GM21576 (cell line): Measurements from ENCODE around the gene MAN1C1.

Experiments
- ATAC-seq: cut with Tn5 transposase; IDR thresholded peaks from one replicate; pipeline ENCODE4 v1.9.1; 2021; ENCODE audit warnings: mild to moderate bottlenecking, moderate library complexity; ENCODE audit not compliant: unreplicated experiment

MAN1C1 gene

DNA sequence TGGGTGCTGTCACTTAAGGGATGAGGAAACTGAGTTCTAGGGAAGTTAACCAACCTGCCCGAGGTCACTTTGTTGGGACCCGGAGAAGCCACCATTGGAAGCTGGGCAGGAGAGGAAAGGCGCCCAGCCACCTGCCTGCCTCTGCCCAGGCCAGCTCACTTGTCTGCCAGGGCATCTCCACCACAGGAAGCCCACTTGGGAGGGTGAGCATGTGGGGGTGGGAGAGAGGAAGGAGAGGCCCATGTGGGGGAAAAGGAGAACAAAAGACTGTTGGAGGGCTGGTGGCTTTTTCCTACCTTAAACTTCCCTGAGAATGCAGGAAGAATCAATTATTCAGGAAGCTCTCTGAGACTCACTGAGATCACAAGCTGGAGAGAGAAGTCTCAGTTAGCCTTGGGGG lies 139.6 kb downstream of the MAN1C1 start:
- ATAC-seq: no peak

GRCh38 chr1:25757151-25757845 lies 140.7 kb downstream of the MAN1C1 start:
- no peak for ATAC-seq

GRCh38 chr1:25757846-25758185 lies 141.2 kb downstream of the MAN1C1 start:
- no peak for ATAC-seq

DNA sequence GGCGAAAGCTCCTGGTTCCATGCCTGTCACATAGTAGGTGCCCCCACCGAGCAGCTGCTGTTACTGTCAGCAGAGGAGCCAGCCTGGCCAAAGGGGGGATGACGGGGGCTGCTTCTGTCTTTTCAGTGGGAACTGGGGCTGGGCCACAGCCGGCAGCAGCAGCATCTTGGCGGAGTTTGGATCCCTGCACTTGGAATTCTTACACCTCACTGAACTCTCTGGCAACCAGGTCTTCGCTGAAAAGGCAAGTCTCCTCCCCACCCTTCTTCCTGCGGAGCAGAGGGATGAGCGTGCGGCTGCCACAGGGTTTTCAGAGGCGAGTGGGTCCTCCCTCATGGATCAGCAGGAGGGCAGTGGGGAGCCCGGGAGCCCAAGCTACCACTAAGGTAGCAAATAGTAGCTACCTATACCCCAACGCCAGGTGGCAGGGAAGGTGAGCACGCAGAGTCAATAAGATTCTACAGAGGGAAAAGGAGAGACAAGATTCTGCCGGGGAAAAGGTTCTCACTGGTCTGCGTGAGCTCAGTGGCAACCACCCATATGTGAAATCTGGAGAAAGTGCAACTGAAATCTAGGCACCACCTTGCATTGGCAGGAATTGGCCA lies 142.0 kb downstream of the MAN1C1 start:
- ATAC-seq: no peak

DNA sequence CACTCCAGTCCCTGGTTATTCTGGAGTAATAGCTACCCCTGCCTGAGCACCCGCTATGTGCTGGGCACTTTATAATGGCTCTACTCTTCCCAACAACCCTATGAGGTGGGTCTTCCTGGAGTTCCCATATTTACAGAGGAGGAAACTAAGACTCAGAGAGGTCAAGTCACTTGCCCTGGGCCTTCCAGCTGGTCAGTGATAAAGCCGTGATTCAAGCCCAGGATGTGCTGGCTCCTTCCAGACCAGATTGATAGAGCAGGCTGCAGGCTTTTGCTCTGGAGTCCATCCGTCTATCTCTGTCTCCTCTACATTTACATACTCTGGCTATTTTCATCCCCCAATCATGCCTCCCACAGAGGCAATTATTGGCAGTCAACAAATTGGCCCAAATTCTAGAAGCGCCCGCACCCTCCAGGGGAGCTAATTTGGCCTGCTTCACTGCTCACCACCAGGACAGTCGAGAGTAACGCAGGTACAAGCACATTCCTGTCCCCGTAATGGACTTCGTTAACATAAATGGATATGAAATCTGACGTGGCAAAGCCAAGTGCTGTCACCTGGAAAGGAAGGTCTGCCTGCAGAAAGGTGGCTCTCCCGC lies 143.6 kb downstream of the MAN1C1 start:
- ATAC-seq: no peak

GRCh38 chr1:25760871-25761270 lies 144.3 kb downstream of the MAN1C1 start:
- ATAC-seq: no peak

DNA sequence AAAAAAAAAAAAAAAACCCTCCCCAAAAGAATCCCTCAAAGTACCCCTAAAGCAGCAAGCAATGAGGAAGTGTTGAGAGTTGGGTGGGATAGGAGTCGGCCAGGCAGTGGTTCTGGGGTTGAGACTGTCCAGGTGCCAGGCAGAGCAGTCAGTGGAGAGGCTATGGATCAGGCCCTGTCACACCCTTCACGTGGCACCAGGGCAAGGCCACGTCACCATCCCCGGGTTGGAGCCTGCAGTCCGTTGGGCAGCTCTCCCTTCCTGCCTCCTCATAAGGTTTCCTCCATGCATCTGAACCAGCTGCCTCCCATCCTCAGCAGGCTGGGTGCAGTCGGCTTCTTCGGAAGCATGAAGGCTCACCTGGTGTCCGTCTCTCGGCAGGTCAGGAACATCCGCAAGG lies 146.9 kb downstream of the MAN1C1 start:
- ATAC-seq: no peak

DNA sequence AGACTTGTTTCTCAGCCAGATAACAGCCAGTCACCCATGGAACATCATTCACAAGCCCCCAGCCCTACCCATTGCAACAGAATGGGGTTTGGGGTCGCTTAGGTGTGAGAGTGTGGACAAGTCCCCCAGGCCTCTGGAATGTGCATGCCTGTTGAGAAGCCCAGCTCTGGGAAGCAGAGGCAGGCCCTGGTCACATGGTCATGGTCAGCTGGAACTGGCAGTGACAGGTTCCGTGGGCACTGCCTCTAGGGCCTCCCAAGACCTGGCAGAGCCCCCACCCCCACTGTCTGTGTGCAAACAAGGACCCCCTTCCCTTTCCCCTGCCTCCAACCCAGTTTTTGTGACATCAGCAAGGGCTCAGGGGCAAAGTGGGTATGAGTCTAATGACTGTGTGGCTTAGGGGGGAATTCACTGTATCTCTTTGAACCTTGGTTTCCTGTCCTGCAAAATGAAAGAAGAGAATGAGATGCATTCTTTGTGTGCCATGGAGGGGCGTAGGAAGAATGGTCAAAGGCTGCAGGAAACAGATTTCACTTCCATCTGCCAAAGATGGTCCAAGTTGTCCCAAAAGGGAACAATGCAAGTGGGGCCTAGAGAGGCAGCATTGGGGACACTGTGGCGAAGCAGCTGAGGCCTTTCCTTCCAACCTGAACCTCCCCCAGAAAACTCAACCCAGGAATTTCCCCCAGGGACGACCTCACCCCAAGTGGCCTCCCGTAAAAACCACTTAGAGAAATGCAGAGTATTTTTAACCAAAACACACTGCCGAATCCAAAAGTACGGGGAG lies 148.7 kb downstream of the MAN1C1 start:
- no peak for ATAC-seq

DNA sequence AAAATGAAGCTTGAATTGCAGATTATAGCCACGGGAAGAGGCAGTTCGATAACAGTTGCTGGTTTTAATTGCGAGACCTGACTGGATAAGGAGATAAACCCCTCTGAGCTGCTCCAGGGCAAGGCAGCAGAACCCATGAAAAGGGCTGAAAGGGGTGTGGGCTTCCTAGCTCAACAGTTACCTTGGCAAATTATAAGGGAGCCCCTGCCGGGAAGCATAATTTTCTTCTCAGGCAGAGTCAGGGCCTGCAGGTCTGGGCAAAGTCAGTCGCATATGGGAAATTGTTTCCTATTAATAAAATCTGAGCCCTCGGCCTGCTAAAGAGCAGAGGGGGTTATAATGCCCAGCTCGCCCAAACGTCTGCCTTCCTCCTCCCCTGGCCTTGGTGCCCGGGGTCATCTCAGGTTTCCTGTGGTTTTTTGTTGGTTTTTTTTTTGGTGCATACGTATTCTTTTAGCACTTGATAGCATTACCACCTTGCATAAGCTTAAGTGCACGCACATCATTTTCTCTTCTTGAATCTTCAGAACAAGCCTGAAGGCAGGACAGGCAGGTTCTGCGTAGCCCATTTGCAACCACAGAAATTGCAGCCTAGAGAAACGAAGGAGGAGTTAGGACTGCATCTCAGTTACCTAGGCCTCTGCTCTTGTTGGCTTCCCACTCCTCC lies 149.5 kb downstream of the MAN1C1 start:
- ATAC-seq: no peak

DNA sequence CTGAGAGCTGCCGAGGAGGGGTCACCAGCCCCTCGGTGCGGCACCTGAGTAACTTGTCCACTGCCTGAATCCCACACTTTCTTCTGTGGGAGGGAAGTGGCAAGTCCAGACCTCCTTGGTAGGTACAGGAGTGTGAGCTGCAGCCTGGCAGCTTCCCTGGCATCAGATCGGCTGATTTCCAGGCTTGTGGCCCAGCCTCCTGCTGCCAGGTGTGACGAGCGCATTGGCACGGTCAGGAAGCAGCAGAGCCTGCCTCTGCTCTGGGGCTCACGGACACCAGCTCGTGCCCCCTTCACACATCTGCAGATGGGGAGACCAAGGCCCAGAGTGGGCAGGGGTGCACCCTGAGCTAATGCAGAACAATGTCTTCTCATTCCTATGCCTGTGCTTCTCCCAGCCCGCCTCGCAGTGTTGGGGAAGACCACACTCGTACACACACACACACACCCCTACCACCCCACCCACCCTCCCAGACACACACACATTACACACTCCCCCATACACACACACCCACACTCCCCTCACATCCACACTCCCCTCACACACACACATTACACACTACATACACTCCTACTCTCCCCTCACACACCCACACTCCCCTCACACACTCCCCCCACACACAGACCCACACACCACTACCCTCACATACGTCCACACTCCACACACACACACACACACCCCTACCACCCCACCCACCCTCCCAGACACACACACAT lies 150.3 kb downstream of the MAN1C1 start:
- ATAC-seq: no peak

- ATAC-seq: no peak
Measured at GRCh38 chr1:25767437-25767770, 150.8 kb downstream of the MAN1C1 start.

DNA sequence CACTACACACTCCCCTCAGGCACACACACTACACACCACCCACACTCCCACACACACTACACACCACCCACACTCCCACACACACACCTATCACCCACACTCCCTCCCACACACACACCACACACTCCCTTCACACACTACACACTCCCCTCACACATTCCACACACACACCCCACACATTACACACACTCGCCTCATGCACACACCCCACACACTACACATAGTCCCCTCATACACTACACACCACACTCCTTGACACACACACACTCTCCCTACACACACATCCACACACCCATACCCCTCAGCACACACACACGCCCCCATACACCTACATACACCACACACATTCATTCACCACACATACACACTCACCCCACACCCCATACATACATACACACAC lies 152.4 kb downstream of the MAN1C1 start:
- ATAC-seq: no peak

GRCh38 chr1:25769625-25770383 lies 153.2 kb downstream of the MAN1C1 start:
- ATAC-seq: no peak

DNA sequence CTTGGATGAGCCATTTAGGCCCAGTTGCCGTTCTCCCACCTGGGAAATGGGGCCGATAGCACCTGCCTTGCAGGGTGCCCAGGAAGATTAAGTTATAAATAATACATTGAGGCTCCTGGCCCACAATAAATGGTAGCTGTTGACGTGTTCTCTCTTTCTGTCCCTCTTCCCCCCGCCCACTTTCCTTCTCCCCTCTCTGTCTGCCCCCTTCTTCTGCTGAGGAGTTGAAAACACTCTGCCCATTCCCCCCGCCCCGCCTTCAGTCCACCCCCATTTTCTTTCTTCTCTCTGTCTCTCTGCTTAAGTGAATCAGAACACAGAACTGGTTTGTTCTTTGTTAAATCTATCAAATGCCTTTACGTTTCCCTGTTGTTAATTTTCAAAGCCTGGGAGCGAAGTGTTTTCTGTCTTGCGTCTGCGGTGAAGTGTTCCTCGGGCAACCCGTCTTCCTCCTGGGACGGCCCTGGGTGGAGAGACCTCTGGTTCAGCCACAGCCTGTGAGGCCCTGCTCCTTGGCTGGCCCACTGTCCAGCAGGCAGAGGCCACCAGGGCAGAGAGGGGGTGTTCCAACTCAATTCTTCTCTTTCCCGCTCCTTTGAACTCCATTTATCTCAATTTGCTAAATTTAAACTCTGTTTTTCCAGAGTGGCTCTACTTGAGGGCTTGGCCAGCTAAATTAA lies 154.1 kb downstream of the MAN1C1 start:
- ATAC-seq: no peak

DNA sequence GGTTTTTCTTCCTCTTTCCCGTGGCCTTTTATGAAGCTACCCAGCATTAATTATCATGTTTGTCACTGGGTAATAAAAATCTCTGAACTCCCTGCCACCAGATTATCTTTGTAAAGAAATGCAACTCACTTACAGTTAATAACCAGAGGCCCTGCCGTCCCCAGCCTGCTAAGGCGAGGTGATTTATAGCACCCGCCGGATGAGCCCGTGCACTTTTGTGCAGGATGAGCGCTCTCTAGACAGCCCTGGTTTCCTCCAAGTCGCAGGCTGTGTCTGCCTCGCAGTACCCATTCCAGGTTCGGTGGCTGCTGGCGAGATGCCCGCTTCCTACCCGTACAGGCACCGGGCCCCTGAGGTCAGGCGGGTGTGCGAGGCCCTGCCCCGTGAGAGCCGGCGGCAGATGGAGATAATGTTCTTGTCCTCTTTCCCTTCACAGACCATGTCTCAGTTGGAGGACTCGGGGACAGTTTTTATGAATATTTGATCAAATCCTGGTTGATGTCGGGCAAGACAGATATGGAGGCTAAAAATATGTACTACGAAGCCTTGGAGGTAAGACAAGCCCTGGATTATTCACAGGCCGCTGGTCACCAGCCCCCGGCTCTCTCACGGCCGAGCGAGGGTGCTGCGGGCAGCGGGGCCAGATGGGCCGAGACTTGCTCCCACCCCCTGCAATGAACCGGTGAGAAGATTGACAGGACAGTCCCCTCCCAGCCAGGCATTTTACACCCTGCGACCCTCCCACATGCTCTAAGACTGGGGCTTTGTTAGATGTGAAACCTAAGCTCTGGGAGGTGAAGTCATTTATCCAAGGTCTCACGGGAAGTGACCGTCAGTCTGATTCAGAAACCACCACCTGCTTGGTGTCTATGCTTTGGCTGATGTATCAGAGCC lies 154.9 kb downstream of the MAN1C1 start:
- no peak for ATAC-seq

DNA sequence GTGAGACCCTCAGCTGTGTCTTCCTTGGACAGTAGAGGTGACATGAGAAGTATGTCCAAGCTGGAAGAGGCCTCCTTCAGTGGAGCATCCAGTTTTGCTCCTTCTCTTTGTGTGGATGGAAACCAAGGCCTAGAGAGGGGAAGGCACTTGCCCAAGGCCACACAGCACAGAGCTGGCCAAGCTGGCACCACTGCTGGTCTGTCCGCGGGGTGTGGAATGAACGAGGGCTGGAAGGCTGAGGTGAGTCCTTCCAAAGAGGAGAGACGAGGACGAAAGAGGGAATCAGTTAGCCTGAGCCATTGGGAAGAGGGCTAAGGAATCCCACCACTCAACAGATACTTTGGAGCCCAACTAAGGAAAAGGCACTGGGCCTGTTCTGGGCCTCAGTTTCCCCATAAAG lies 155.6 kb downstream of the MAN1C1 start:
- no peak for ATAC-seq

DNA sequence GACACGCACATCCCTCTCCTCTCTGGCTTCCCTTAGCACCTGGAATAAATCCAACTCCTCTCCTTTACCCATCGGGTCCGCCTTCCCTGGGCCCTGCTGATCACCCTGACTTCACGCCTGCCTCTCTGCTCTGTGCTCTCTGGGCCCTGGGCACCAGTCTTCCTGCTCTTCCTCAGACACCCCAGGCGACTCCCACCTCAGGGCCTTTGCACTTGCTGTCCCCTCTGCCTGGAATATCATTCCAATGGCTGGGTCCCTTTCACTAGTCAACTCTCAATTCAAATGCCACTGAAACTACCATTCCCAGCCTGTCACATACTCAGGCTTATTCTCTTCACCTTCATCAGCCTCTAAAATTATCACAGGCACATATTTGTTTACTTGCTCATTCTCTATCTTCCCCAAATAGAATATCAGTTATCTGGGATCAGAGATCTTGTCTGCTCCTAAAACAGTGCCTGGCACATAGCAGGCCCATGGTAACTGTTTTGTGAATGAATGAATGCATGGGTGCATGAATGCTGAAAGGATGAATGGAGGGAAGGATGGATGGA lies 156.2 kb downstream of the MAN1C1 start:
- no peak for ATAC-seq

GRCh38 chr1:25773441-25774125 lies 157.0 kb downstream of the MAN1C1 start:
- ATAC-seq: no peak
